ENCODE data around the gene OXT. TPM values are rescaled to one million over a fixed set of nuclear protein-coding genes. Genes with fewer than 3 reads are reported as not detected.

Gene OXT
- total and polyA plus RNA-seq, 2 of the 13 experiments (the other 11 are each of a cell fraction or from before 2014, with no cell fraction given) = not detected

DNA sequence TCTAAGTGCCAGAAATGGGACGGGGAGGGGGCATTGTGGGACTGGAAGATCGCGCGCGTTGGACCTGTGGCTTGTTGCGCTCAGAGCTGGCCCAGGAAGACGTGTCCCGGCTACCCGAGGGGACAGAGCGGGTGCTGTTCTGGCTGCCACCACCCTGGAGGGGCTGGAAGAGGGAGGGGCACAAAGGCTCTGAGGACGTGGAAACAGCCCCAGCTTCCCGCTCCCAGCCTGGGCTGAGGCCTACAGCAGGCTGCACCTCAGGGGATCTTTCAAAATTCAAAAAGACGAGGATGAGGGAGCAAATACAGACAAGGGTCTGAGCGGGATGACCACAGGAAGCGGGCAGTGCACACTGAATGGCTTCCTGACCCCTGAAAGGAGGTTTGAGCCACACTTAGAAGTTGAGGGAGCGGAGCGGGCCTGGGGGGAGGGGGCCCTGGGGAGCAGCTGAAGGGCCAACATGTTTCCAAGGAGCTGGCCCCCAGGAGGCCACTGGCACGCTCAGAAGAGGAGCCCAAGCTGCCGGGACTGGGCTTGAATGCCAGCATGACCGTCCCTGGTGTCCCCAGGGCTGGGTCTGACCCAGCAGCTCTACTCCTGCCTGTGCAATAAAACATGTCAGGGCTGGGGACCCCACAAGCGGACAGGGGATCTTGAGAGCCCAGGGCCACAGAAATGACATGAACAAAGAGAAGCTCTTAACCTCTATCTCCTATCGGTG lies 1.3 kb downstream of the OXT start (continued):
- TF ChIP-seq, protein P1, sequence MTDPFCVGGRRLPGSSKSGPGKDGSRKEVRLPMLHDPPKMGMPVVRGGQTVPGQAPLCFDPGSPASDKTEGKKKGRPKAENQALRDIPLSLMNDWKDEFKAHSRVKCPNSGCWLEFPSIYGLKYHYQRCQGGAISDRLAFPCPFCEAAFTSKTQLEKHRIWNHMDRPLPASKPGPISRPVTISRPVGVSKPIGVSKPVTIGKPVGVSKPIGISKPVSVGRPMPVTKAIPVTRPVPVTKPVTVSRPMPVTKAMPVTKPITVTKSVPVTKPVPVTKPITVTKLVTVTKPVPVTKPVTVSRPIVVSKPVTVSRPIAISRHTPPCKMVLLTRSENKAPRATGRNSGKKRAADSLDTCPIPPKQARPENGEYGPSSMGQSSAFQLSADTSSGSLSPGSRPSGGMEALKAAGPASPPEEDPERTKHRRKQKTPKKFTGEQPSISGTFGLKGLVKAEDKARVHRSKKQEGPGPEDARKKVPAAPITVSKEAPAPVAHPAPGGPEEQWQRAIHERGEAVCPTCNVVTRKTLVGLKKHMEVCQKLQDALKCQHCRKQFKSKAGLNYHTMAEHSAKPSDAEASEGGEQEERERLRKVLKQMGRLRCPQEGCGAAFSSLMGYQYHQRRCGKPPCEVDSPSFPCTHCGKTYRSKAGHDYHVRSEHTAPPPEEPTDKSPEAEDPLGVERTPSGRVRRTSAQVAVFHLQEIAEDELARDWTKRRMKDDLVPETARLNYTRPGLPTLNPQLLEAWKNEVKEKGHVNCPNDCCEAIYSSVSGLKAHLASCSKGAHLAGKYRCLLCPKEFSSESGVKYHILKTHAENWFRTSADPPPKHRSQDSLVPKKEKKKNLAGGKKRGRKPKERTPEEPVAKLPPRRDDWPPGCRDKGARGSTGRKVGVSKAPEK (CRISPR knock-in tag; IDR thresholded peaks at IDR 0.05; ENCODE audit: borderline replicate concordance) = peak; percentile 74; the same call in 1 of the 2 replicates
- TF ChIP-seq BRD4 (CRISPR knock-in tag; IDR thresholded peaks at IDR 0.05) (no peak), HOXA5 (CRISPR knock-in tag; IDR thresholded peaks at IDR 0.05) (peak; percentile 41; the same call in 1 of the 2 replicates), FIP1L1 (IDR thresholded peaks at IDR 0.05; ENCODE audit: borderline replicate concordance, insufficient read depth, low read depth, low read length) (no peak), NFKB2 (CRISPR knock-in tag; IDR thresholded peaks at IDR 0.05; ENCODE audit: borderline replicate concordance) (no peak), ZNF816 (CRISPR knock-in tag; IDR thresholded peaks at IDR 0.05; ENCODE audit: borderline replicate concordance) (no peak), ZNF431 (CRISPR knock-in tag; IDR thresholded peaks at IDR 0.05; ENCODE audit: borderline replicate concordance, low read depth) (no peak), ZNF24 (IDR thresholded peaks at IDR 0.05) (no peak), MAF1 (CRISPR knock-in tag; IDR thresholded peaks at IDR 0.05; ENCODE audit: borderline replicate concordance) (no peak), TCF7L2 (IDR thresholded peaks at IDR 0.05; ENCODE audit: low read depth, low read length) (no peak), ZNF263 (CRISPR knock-in tag; IDR thresholded peaks at IDR 0.05) (peak; percentile 18; the same call in 1 of the 2 replicates), KLF13 (CRISPR knock-in tag; IDR thresholded peaks at IDR 0.05) (peak; percentile 62; the same call in 1 of the 2 replicates)
- TF ChIP-seq, protein P2, sequence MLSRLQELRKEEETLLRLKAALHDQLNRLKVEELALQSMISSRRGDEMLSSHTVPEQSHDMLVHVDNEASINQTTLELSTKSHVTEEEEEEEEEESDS (CRISPR knock-in tag; IDR thresholded peaks at IDR 0.05; ENCODE audit: borderline replicate concordance) = no peak
- TF ChIP-seq, protein P3, sequence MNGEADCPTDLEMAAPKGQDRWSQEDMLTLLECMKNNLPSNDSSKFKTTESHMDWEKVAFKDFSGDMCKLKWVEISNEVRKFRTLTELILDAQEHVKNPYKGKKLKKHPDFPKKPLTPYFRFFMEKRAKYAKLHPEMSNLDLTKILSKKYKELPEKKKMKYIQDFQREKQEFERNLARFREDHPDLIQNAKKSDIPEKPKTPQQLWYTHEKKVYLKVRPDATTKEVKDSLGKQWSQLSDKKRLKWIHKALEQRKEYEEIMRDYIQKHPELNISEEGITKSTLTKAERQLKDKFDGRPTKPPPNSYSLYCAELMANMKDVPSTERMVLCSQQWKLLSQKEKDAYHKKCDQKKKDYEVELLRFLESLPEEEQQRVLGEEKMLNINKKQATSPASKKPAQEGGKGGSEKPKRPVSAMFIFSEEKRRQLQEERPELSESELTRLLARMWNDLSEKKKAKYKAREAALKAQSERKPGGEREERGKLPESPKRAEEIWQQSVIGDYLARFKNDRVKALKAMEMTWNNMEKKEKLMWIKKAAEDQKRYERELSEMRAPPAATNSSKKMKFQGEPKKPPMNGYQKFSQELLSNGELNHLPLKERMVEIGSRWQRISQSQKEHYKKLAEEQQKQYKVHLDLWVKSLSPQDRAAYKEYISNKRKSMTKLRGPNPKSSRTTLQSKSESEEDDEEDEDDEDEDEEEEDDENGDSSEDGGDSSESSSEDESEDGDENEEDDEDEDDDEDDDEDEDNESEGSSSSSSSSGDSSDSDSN (CRISPR knock-in tag; IDR thresholded peaks at IDR 0.05) = peak; percentile 24; the same call in 1 of the 2 replicates
- TF ChIP-seq, protein P4, sequence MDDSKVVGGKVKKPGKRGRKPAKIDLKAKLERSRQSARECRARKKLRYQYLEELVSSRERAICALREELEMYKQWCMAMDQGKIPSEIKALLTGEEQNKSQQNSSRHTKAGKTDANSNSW (CRISPR knock-in tag; IDR thresholded peaks at IDR 0.05; ENCODE audit: borderline replicate concordance) = no peak
- TF ChIP-seq, protein P5, sequence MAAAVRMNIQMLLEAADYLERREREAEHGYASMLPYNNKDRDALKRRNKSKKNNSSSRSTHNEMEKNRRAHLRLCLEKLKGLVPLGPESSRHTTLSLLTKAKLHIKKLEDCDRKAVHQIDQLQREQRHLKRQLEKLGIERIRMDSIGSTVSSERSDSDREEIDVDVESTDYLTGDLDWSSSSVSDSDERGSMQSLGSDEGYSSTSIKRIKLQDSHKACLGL (CRISPR knock-in tag; IDR thresholded peaks at IDR 0.05) = 0 out of 2 replicates have a peak, but pooled peaks have one; percentile 20
- TF ChIP-seq, protein P6, sequence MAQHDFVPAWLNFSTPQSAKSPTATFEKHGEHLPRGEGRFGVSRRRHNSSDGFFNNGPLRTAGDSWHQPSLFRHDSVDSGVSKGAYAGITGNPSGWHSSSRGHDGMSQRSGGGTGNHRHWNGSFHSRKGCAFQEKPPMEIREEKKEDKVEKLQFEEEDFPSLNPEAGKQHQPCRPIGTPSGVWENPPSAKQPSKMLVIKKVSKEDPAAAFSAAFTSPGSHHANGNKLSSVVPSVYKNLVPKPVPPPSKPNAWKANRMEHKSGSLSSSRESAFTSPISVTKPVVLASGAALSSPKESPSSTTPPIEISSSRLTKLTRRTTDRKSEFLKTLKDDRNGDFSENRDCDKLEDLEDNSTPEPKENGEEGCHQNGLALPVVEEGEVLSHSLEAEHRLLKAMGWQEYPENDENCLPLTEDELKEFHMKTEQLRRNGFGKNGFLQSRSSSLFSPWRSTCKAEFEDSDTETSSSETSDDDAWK (CRISPR knock-in tag; IDR thresholded peaks at IDR 0.05) = no peak
- TF ChIP-seq, protein P7, sequence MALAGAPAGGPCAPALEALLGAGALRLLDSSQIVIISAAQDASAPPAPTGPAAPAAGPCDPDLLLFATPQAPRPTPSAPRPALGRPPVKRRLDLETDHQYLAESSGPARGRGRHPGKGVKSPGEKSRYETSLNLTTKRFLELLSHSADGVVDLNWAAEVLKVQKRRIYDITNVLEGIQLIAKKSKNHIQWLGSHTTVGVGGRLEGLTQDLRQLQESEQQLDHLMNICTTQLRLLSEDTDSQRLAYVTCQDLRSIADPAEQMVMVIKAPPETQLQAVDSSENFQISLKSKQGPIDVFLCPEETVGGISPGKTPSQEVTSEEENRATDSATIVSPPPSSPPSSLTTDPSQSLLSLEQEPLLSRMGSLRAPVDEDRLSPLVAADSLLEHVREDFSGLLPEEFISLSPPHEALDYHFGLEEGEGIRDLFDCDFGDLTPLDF (CRISPR knock-in tag; IDR thresholded peaks at IDR 0.05) = no peak
